BLaER1 (cell line): Measurements from ENCODE around the gene MCM9.

Source experiments
- H3K27ac ChIP-seq: shearing (Covaris generic); formaldehyde crosslinking; 2 replicates; pipeline ENCODE4 v1.8.1; 2022
- H3K27me3 ChIP-seq: shearing (Covaris generic); formaldehyde crosslinking; 2 replicates; pipeline ENCODE4 v1.8.1; 2022
- H3K36me3 ChIP-seq: shearing (Covaris generic); formaldehyde crosslinking; 2 replicates; pipeline ENCODE4 v1.8.1; 2022
- H3K4me1 ChIP-seq: shearing (Covaris generic); formaldehyde crosslinking; 2 replicates; pipeline ENCODE4 v1.8.1; 2022
- H3K4me2 ChIP-seq: shearing (Covaris generic); formaldehyde crosslinking; 2 replicates; pipeline ENCODE4 v1.8.1; 2022
- H3K4me3 ChIP-seq: shearing (Covaris generic); formaldehyde crosslinking; 2 replicates; pipeline ENCODE4 v1.8.1; 2022
- H3K9ac ChIP-seq: shearing (Covaris generic); formaldehyde crosslinking; 2 replicates; pipeline ENCODE4 v1.8.1; 2022
- H3K9me3 ChIP-seq: shearing (Covaris generic); formaldehyde crosslinking; 2 replicates; pipeline ENCODE4 v1.8.1; 2022
- H4K20me1 ChIP-seq: shearing (Covaris generic); formaldehyde crosslinking; 2 replicates; pipeline ENCODE4 v1.8.1; 2022
- Cebpa-rat ChIP-seq: shearing (Covaris generic); IDR thresholded peaks from 2 replicates; pipeline ENCODE4 v1.8.1; 2022

The MCM9 gene

GRCh38 chr6:118934461-118935330, at the start of gene MCM9:
MCM9 (minus strand) TSS chr6:118935159; CDS start chr6:118931723, 3,436 bp downstream.
- peak within 1 kb of the TSS; percentile 79 for H3K4me2 ChIP-seq
- no peaks in the 10 kb centered on the region for H3K27me3 ChIP-seq
- H3K4me3 ChIP-seq: peak within 1 kb of the TSS; percentile 88
- H3K4me1 ChIP-seq: peaks cover 20% of the 10 kb centered on the region
- no peak for TF ChIP-seq Cebpa-rat
- H3K36me3 ChIP-seq: peaks cover 20% of the 10 kb centered on the region
- H3K9me3 ChIP-seq: peaks cover 9% of the 10 kb centered on the region; the same call in 1 of the 2 replicates
- H3K27ac ChIP-seq: peak within 1 kb of the TSS; percentile 95
- peak within 1 kb of the TSS; percentile 96 for H3K9ac ChIP-seq
- peaks cover 14% of the 10 kb centered on the region for H4K20me1 ChIP-seq

DNA sequence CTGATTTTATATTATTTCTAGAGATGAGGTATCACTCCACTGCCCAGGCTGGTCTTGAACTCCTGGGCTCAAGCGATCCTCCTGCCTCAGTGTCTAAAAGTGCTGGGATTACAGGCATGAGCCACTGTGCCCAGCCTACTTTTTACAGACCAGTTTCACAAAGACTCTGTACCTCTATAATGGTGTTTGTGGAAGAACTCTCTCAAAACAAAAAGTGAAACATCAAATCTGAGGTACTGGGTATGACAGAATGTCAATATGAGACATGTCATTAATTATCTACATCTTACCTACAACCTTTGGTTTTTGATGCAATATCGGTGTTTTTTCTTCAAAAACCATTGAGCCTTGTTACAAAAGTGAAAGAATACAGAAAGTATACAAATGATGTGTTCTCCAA, 49.4 kb upstream of the MCM9 start:
- no peaks in the 10 kb centered on the region for H3K27me3 ChIP-seq
- H3K36me3 ChIP-seq: no peaks in the 10 kb centered on the region

DNA sequence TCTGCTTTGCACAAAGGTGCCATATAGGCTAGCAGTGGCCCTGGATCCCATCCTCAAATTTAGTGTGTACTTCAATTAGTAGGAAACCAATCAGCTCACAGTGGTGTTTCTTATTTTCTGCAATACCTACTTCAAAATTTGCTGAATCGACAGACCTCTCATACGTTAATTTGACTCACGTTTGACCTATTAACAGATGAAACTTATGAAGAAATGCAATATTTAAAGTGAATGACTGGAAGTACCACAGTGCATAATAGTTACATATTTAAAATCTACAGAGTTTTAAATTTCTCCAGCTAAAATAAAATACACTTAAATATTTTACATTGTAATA, 47.6 kb upstream of the MCM9 start:
- TF ChIP-seq Cebpa-rat: no peak
- no peaks in the 10 kb centered on the region for H4K20me1 ChIP-seq
- H3K9ac ChIP-seq: no peak overlapping the region
- H3K4me3 ChIP-seq: no peak overlapping the region
- no peaks in the 10 kb centered on the region for H3K4me1 ChIP-seq
- H3K36me3 ChIP-seq: no peaks in the 10 kb centered on the region
- H3K27ac ChIP-seq: no peak overlapping the region
- no peaks in the 10 kb centered on the region for H3K27me3 ChIP-seq
- H3K4me2 ChIP-seq: no peak overlapping the region
- no peaks in the 10 kb centered on the region for H3K9me3 ChIP-seq

More for the DNA sequence above, 49.4 kb upstream of the MCM9 start:
- H4K20me1 ChIP-seq: no peaks in the 10 kb centered on the region
- TF ChIP-seq Cebpa-rat: no peak
- H3K9ac ChIP-seq: no peak overlapping the region
- H3K9me3 ChIP-seq: no peaks in the 10 kb centered on the region
- H3K27ac ChIP-seq: no peak overlapping the region
- H3K4me3 ChIP-seq: no peak overlapping the region
- no peaks in the 10 kb centered on the region for H3K4me1 ChIP-seq
- no peak overlapping the region for H3K4me2 ChIP-seq

DNA sequence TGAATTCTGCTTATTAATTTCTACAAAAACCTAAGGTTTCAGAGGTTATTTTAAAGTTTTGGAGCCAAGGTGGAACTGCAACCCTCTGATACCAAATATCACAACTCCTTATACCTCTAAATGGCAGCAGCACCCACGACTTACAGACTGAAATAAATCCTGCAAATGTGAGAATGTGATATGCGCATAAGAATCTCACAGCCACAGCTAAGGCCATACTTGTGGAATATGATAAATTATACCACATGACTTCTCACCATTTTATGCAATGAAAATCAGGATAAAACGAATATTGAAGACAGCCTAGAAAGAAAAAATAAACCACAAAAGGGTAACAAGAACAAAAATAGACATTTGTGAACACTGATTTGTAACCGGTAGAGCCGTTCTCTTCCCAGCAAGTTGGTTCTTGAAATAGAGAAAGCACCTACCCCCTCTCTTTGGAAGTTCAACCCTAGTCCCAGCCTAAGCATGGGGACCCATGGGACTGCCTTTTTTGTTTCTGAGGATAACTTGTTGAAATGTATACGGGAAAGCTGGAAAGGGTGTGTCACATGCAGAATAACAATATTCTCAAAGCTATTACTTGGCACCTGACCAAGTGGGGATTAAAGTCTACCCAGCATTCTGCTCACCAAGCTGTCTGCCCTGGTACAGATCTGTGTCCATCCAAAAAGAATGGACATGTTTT, 47.1 kb upstream of the MCM9 start:
- no peaks in the 10 kb centered on the region for H3K9me3 ChIP-seq
- H3K27me3 ChIP-seq: no peaks in the 10 kb centered on the region
- H3K9ac ChIP-seq: no peak overlapping the region
- no peaks in the 10 kb centered on the region for H4K20me1 ChIP-seq
- H3K36me3 ChIP-seq: no peaks in the 10 kb centered on the region
- no peak overlapping the region for H3K4me3 ChIP-seq
- no peak overlapping the region for H3K27ac ChIP-seq
- no peak for TF ChIP-seq Cebpa-rat
- H3K4me1 ChIP-seq: no peaks in the 10 kb centered on the region
- no peak overlapping the region for H3K4me2 ChIP-seq

DNA sequence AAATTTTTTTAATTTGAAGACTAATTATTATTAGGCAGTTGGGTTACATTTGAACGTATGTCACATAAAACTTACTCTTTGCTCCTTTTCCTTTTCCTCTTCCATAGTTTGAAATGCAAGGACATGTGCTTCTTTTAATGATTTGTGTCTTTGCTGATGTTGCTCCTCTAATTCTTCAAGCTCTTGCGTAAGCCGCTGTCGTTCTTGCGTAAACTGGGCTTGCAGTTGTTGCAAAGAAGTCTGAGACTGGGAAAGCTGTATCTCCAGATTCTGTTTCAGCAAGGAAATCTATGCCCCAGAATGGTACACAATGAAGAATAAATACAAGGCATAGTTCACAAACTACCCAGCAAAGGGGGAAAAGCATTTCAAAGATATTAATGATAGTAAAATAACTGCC, 45.1 kb upstream of the MCM9 start:
- Histone ChIP-seq H3K9ac (no peak overlapping the region), H3K4me3 (no peak overlapping the region), H3K27ac (no peak overlapping the region), H3K27me3 (no peaks in the 10 kb centered on the region), H3K36me3 (no peaks in the 10 kb centered on the region), H3K4me2 (no peak overlapping the region), H3K4me1 (no peaks in the 10 kb centered on the region), H3K9me3 (no peaks in the 10 kb centered on the region), H4K20me1 (no peaks in the 10 kb centered on the region)
- 0 out of 2 replicates have a peak, but pooled peaks have one; percentile 17 for TF ChIP-seq Cebpa-rat

DNA sequence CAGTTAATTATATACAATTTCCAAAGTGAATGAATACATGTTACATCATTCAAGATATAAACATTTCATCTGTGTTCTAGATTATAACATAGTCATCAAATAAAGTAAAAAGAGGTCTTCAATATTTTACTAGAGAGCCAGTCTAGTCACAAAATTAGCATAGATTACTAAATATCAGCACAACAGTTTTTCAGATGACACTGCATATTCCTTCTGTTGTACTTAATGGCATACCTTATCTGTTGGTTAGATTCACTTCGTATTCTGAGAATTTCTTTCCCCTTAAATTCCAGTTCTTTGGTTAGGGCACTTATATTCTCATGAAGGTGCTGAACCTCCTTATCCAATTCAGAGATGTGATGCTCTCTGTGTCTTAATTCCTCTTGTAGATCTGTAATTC, 39.8 kb upstream of the MCM9 start:
- Histone ChIP-seq H3K4me2 (no peak overlapping the region), H3K36me3 (no peaks in the 10 kb centered on the region), H3K27me3 (no peaks in the 10 kb centered on the region), H3K4me1 (no peaks in the 10 kb centered on the region), H3K27ac (no peak overlapping the region), H3K9me3 (no peaks in the 10 kb centered on the region), H4K20me1 (no peaks in the 10 kb centered on the region), H3K4me3 (no peak overlapping the region), H3K9ac (no peak overlapping the region)
- TF ChIP-seq Cebpa-rat: no peak

DNA sequence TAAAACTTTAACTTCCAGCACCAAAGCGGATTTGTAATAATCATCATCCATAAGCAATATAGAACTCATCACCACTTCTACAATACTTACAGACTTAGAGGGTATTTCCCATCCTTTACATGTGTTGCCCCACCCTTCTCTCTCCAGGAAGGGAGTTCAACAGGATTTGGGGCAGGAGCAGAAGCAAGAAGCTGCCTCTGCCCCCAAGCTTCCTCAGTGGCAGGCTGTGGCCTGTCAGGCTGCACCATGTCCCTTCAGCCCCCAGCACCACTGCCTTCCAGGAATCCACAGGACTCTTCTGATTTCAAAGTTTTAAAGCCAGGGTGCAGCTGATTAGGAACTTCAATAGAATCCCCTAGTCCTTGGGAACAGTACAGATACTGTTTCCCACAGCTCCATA, 36.7 kb upstream of the MCM9 start:
- Histone ChIP-seq H3K4me1 (no peaks in the 10 kb centered on the region), H3K27ac (no peak overlapping the region), H4K20me1 (no peaks in the 10 kb centered on the region), H3K9me3 (no peaks in the 10 kb centered on the region), H3K4me3 (no peak overlapping the region), H3K36me3 (no peaks in the 10 kb centered on the region), H3K27me3 (no peaks in the 10 kb centered on the region), H3K9ac (no peak overlapping the region), H3K4me2 (no peak overlapping the region)
- TF ChIP-seq Cebpa-rat: no peak

- Histone ChIP-seq H3K9ac (no peak overlapping the region), H3K4me2 (no peak overlapping the region), H3K27me3 (no peaks in the 10 kb centered on the region), H3K27ac (no peak overlapping the region), H3K4me3 (no peak overlapping the region), H3K9me3 (no peaks in the 10 kb centered on the region), H3K4me1 (no peaks in the 10 kb centered on the region), H4K20me1 (no peaks in the 10 kb centered on the region), H3K36me3 (no peaks in the 10 kb centered on the region)
- TF ChIP-seq Cebpa-rat: no peak
These were observed 35.9 kb upstream of the MCM9 start for GRCh38 chr6:118970866-118971265.

DNA sequence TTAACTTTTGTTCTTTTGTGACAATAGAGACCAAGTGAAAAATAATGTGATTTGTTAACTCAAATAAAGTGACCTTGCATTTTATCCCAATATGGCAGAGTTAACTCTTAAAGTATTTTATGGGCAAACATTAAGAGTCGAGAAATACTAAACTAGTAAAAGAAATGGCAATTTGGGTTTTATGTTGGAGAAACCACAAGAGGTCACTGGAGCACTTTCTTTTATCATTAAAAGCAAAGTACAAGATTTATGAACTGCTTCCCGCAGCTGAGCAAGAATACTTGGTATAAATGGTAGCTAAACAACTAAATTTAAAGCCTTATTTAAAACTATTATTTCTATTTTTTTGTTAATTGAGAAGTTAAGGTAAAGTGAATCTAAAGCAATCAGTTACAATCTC, 33.5 kb upstream of the MCM9 start:
- H3K4me2 ChIP-seq: no peak overlapping the region
- no peaks in the 10 kb centered on the region for H3K27me3 ChIP-seq
- no peaks in the 10 kb centered on the region for H3K36me3 ChIP-seq
- H3K4me3 ChIP-seq: no peak overlapping the region
- TF ChIP-seq Cebpa-rat: no peak
- H3K27ac ChIP-seq: no peak overlapping the region
- H3K4me1 ChIP-seq: no peaks in the 10 kb centered on the region
- H4K20me1 ChIP-seq: no peaks in the 10 kb centered on the region
- no peaks in the 10 kb centered on the region for H3K9me3 ChIP-seq
- H3K9ac ChIP-seq: no peak overlapping the region

GRCh38 chr6:118967239-118967638, 32.3 kb upstream of the MCM9 start:
- Histone ChIP-seq H3K9me3 (no peaks in the 10 kb centered on the region), H3K4me1 (no peaks in the 10 kb centered on the region), H3K27ac (no peak overlapping the region), H3K4me2 (no peak overlapping the region), H3K9ac (no peak overlapping the region), H3K36me3 (no peaks in the 10 kb centered on the region), H3K4me3 (no peak overlapping the region), H4K20me1 (no peaks in the 10 kb centered on the region), H3K27me3 (no peaks in the 10 kb centered on the region)
- TF ChIP-seq Cebpa-rat: no peak
